HG03135 (cell line): ENCODE measurements around the gene FRS2.

Experiments
- ATAC-seq: cut with Tn5 transposase; IDR thresholded peaks from one replicate; pipeline ENCODE4 v1.9.1; 2021; ENCODE audit warnings: mild to moderate bottlenecking, moderate library complexity; ENCODE audit not compliant: unreplicated experiment

Gene FRS2

GRCh38 chr12:69464428-69464827 lies 5.8 kb upstream of the FRS2 start:
- ATAC-seq, result no peak

- no peak for ATAC-seq
Observed at GRCh38 chr12:69466867-69467266, 3.3 kb upstream of the FRS2 start.

GRCh38 chr12:69467366-69467765 lies 2.8 kb upstream of the FRS2 start:
- ATAC-seq, result no peak

- ATAC-seq, result no peak
Observed at GRCh38 chr12:69468237-69469026, 1.8 kb upstream of the FRS2 start.

- no peak for ATAC-seq
Observed at GRCh38 chr12:69469854-69470188, 367 bp upstream of the FRS2 start.

GRCh38 chr12:69471076-69471430 lies 865 bp downstream of the FRS2 start:
- no peak for ATAC-seq

- ATAC-seq, result no peak
Observed at GRCh38 chr12:69471667-69472385, 1.6 kb downstream of the FRS2 start.

GRCh38 chr12:69473262-69473661 lies 3.1 kb downstream of the FRS2 start:
- no peak for ATAC-seq

- ATAC-seq, result no peak
Observed at GRCh38 chr12:69474456-69474855, 4.3 kb downstream of the FRS2 start.

- ATAC-seq, result no peak
Observed at GRCh38 chr12:69475237-69475975, 5.2 kb downstream of the FRS2 start.

- ATAC-seq, result no peak
Observed at GRCh38 chr12:69476276-69477017, 6.3 kb downstream of the FRS2 start.

- no peak for ATAC-seq
Observed at GRCh38 chr12:69479675-69480074, 9.5 kb downstream of the FRS2 start.

- no peak for ATAC-seq
Observed at GRCh38 chr12:69480698-69481097, 10.5 kb downstream of the FRS2 start.

GRCh38 chr12:69481133-69481532 lies 10.9 kb downstream of the FRS2 start:
- ATAC-seq, result no peak

- no peak for ATAC-seq
Observed at GRCh38 chr12:69483700-69484099, 13.5 kb downstream of the FRS2 start.

- ATAC-seq, result no peak
Observed at GRCh38 chr12:69484428-69484827, 14.2 kb downstream of the FRS2 start.

- ATAC-seq, result no peak
Observed at GRCh38 chr12:69490920-69491643, 20.9 kb downstream of the FRS2 start.

GRCh38 chr12:69492739-69493138 lies 22.6 kb downstream of the FRS2 start:
- ATAC-seq, result no peak

- no peak for ATAC-seq
Observed at GRCh38 chr12:69495071-69495470, 24.9 kb downstream of the FRS2 start.

GRCh38 chr12:69497308-69498026 lies 27.3 kb downstream of the FRS2 start:
- peak; percentile 95 for ATAC-seq
